AG08396 (cell line): ENCODE data around the gene MALL.
"Not testable (repeated sequence)": the region's sequence is repeated elsewhere in the genome, so short reads cannot be mapped to it uniquely, and the experiment has no call there.

Experiments used
- DNase-seq: peaks from one replicate; pipeline ENCODE4 v3.0.0; 2012; ENCODE audit warnings: low spot score, mixed read lengths

Gene MALL

DNA sequence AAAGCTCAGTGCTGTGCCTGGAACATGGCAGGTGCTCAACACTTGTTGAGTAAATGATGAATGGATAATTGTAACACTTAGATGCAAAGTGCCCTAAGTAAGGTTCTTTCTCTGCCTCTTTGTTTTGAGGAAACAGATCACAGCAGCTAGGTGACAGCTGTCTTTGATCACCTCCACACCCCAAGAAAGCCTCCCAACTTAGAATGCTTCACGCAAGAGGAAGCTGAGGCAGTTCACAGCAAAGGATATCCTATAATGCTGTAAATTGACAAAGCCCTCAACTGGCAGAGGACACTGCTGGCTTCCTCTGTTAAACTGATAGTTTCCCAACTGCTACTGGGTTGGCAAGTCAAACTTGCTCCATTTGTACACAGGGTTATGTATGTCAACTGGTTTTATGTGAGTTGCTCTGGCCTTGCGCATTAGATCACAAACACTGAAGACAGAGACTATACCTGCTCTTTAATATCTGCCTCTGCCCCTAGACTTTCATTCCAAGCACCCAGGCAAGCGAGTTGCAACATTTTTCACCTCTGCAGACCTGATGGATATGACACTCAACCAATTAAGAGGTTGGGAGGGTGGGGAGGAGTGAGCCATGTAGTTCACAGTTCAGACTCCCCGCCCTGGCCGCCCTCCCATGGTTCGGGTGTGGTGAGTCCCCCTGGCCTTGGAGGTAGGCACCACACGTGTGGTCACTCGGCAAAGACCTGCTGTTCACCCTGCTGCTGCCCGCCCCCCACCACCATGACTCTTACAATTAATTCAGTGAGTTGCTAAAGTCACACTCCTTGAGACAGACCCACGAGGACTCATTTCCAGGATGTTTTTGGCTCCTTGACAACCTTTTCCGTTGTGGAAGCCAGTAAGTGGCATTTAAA, 4.8 kb upstream of the MALL start:
- DNase-seq, result no peak

DNA sequence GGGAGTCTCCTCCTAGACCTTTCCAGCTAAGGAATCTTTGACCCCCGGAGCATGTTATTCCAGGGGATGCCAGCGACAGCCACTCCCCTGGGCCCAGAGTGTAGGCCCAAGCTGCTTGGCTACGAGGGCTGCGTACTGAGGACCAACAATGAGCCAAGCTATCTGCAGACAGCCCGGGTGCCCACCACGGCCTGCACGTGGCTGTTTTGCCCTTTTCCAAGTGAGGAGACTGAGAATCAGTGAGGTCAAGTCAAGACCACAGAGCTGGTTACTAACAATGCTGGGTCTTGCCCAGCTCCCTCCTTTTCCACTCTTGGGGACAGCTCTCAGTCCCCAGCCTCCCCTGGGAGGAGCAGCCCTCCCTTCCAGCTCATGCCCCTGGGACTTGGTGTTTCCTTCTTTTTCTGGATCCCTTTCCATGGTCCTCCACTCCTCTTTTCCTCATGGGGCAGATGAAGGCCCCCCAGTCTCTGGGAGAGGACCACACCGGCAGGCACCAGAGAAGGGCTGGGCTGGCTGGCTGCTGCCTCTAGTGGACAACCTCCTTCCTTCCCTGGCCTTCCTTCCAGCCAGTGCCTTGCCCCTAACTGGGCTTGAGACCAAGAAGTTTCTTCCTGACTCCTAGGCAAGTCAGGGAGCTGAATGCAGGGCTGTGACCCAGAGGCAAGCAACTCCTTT, 550 bp upstream of the MALL start:
- DNase-seq, result peak; percentile 72

DNA sequence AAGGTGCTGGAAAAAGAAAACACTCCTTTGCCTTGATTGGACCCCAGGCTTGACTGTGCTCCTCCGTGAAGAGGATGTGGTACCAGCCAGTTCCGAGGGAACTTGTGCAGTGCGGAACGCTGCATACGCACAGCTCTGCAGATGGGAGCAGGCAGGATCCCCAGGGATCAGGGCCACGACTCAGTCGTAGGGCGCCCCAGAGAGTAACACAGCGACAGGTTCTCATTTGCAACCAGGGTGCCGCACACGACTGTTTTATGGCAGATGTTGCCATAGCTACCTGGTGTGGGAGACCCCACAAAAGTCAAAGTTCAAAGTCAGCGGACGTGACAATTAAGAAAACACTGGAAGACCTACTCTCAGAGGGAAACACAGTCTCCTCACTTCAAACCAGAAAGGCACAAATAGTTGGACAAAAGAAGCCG, 779 bp downstream of the MALL start:
- DNase-seq, result no peak

DNA sequence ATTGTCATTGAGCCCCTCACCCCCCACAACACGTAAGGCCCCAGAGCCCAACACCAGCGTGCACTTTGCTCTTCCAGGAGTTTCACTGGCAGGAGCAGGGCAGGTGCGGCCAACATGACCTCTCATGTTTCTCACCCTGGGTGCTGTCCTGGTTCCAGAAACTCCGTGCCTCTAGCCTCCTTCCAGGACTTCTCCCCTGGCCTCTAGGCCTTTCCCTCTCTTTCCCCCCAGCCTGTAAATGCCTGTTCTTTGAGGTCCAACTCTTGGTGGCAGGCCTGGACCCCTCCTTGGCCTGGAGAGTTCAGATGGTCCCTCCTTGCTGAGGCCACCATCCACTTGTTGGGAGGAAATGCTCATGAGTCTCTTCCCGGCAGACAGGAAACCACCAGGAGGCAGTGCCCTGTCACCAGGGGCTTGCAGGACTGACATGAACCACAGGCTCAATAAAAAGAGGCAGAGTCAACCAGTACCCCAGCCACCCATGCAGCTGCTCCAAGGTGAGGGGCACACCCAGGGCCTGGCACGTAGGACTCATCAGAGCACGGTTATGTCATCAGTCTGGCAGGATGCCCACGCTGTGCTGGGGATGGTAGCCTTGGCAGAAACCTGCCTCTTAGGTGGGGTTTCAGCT, 1.5 kb downstream of the MALL start:
- DNase-seq, result no peak

DNA sequence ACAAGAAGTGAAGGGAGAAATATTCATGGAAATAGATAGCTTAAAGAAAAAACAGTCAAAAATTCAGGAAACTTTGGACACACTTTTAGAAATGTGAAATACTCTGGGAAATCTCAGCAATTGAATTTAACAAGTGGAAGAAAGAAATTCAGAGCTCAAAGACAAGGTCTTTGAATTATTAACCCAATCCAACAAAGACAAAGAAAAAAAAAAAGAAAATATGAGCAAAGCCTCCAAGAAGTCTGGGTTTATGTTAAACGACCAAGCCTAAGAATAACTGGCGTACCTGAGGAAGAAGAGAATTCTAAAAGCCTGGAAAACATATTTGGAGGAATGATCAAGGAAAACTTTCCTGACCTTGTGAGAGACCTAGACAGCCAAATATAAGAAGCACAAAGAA, 7.3 kb downstream of the MALL start:
- DNase-seq, result not testable (repeated sequence)

DNA sequence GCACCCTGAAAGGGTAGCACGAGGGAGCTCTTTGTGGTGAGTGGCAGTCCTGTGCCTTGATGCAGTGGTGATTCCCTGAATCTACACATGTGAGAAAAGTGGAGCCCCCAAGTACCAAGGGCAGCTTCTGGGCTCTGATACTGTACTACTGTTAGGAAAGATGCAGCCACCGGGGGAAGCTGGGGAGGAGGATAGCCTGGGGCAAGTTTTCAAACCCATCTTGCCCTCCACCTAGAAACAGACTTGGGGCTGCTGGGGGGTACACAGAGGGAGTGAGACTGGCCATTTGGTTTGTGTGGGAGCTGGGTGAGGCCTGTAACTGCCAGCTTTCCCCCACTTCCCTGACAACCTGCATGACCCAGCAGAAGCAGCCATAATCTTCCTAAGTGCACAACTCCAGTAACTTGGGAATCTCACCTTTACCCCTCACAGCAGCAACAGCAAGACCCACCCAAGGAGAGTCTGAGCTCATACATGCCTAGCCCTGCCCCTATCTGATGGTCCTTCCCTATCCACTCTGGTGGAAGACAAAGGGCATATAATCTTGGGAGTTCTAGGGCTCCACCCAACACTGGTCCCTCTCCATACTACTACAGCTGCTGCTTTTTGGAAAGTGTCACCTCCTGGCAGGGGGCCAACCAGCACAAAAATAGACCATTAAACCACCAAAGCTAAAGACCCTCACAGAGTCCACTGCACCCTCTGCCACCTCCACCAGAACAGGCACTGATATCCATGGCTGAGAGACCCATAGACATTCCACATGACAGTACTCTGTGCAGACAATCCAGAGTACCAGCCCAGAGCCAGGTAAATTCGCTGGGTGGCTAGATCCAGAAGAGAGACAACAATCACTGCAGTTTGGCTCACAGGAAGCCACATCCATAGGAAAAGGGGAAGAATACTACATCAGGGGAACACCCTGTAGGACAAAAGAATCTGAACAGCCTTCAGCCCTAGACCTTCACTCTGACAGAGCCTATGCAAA, 8.2 kb downstream of the MALL start:
- no peak for DNase-seq

DNA sequence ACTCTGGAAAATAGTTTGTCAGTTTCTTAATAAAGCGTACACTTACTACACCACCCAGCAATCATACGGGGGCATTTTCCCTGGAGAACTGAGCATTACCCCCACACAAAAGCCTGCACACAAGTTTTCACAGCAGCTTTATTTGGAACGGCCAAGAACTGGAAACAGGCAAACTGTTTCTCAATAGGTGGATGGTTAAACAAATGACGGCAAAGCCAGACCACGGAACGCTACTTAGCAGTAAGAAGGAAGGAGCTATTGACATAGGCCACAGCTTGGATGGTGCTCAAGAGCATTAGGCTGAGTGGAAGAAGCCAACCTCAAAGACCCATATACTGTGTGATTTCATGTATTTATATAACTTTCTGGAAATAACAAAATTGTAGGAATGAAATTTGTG, 9.0 kb downstream of the MALL start:
- DNase-seq, result no peak

DNA sequence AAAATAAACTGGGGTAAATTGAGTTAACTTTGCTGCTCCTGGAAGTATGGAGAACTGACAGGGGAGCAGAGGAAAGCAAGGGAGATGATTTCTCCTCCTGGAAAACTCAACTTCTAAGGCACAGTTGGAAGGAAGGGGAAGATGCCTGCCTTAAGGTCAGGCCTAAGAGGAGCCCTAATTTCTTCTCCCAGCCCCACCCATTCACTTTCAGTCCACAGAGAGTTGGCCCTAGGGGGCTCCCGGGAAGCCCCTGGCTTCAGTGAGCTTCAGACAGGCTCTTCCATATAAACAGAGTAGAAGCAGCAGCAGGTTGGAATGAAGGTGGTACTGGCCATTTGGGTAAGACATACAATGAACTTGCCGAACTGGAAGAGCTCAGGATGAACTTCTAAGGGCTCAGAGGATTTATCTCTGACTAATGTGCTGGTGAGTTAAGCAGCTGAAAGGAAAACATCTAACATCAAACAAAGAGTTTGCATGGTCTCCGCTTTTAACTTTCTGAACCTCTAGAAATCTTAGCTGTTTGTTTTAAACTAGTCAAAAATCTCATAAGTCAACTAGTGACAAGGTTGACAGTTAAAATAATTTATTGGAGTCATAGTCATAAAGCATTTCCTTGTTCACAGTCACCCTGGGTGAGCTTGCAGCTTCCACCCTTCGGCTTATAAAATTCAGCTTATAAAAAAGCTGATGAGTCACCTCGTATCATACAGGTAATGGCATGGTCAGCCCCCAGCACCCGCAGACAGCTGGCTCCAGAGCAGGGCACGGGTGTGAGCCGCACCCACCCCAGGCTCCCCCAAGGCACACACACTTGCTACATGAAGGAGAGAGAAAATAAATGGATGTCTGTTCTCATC, 9.8 kb downstream of the MALL start:
- DNase-seq, result peak; percentile 20

DNA sequence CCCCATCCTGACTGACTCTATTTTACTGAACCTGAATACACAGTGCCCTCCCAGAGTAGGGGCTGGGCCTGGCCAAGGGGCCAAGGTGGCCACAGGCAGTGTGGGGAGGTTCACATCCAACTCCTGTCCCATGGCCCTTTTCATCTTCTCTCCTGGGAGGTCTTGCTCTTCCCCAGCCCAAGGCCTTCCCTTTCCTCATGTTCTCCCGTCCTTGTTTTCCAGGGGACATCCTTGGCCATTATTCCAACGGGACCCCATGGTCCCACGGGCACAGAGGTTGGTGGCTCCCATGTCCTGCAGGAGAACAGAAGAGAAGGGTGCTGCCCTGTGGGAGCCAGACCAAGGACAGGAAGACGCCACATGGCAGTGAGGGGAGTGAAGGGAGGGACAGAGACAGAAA, 10.4 kb downstream of the MALL start:
- DNase-seq, result no peak

DNA sequence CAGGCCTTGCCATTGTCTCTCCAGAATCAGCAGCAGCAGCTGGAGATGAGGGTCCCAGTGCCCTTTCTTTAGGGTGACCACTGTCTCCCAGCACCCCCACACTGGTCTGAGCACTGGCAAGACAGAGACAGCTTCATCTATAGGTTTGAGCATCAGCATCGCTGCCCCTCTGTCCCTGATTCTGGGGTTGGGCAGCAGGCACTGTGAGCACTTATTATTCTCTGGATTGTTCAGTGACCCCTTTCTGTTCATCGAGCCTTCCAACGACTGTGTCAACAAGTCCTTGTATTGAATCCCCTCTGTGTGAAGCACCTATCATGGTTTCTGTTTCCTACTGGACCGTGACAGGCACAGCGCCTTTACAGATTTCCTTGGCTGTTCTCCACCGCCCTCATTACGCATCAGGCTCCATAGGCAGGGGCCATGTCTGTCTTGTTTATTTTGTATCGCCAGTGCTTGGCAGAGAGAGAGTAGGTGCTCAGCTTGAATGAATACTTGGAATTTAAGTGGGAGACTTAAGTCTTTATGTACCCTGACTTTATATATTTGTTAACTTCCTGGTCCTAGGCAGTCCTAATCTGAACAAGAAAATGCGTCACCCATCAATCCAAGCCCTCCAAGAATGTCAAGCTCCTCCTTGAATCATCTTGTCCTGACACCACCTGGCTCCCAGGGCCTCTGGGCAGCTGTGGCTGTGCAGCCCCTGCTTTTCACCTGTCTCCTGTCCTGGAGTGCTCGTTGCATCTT, 11.4 kb downstream of the MALL start:
- DNase-seq, result no peak

DNA sequence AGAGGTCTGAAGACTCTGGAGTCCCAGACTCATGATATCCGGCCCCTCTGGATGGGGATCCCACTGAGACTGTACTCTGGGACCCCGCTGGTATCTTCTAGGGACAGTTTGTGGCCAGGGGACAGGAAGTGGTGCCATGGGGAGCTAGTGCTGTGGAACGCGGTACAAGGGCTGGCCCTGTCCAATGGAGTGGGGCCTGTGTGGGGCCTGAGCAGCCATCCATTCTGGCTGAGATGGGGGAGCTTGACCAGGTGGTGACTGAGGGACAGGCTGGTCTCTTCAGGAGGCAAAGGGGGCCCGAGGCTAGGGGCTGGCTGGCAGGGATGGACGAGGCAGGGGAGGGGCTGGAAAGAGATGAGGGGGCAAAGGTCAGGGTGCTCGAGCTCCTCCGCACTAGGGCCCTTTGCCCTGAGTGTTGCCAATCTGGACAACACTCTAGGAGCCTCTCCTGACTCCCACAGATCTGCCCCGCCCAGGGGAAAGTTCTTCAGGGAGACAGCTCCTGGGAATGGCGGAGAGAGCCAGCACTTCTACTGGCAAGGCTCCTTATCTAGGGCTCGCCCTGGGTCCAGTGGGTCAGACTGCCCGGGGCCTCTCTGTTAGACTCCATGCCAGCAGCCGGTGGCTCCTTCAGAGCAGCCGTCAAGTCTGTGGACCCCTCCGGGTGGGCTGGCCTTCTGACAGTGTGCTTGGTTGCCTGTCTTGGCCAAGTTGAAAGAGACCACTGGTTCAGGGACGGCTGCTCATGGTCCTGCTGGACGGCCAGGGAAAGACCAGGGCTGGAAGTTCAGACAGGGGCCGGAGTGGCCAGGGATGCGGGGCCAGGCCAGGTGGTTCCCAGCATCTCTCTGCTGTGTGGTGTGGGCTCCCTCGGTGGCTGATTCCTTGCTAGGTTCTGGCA, 12.3 kb downstream of the MALL start:
- DNase-seq, result no peak

DNA sequence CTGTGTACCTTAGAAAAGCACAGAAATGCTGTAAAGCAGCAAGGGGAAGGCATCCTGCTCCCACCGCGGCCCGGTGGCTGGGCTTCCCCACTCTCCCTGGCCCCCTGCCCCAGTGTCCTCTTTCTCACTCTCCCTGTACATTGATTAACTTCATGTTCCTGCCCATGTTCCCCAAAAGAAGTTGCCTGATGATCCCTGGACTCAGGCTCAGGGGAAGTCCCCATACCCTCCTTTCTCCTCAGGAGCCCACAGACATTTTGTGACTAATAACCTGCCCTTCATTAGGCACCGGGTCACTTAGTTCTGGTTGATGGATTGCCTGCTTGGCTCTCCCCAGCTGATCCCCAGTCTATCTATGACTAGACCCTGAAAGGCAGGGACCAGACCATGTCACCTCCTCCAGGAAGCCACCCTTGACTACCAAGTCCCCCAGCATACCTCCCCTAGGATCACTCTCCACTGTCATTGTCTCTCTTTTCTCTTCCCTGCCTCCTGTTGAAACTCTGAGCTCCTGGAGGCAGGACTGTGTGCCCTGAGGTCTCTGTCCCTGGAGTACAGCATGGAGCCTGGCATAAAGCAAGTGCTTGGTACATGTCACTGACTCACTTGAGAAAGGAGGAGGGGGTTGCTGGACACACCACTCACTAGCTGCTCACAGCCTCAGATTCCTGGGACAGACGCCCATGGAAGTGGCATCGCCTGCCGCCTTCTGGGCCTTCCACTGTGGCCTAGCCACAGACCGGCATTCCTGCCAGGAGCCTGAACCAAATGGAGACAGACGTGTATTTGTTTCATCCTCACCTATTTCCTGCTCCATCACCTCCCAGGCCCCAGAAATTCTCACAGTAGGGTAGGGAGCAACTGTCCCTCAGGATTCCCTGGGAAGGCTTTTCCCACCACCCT, 13.5 kb downstream of the MALL start:
- DNase-seq, result no peak

DNA sequence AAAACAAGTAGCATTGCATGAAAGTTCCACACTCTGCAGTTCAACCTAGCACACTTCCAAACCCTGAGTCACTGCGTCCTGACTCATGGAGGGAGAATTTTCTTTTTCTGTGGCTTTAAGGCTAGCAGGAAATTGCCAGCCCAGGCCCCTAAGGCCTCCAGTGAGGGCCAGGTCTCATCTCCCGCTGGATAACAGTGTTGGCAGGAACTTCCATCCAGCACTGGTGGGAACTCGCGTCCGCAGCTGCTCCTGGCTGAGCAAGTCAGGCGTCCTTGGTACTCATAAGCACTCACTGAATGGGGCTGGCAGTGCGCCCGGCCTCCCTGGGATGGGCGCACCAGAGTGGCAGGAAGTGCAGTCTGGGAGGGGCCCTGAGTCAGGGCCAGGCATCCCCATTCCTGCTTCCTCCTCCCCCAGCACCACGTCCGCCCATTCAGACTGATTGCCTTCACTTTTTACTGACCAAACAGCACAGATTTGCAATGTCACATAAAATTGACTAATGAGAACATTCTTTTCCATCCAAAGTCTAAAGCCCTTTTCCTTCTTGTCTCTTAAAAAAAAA, 14.3 kb downstream of the MALL start:
- peak; percentile 73 for DNase-seq

DNA sequence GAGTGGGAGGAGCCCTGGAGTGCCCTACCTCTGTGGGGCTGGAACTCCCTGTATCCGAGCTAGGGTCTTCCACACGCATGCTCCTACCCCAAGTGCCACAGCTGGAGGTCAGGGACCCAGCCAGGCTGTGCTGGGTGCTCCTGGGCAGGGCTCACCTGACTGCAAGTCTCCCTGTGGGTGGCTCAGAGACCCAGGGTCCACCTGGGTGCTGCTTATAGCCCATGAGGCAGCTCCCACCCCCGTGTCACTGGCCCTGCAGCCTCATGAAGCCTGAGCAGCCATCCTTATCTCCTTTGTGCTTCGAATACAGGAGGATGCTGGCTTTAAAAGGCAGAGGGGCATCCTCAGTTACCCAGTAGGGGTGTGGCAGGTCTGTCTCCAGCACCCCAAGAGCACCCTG, 14.7 kb downstream of the MALL start:
- not testable (repeated sequence) for DNase-seq

DNA sequence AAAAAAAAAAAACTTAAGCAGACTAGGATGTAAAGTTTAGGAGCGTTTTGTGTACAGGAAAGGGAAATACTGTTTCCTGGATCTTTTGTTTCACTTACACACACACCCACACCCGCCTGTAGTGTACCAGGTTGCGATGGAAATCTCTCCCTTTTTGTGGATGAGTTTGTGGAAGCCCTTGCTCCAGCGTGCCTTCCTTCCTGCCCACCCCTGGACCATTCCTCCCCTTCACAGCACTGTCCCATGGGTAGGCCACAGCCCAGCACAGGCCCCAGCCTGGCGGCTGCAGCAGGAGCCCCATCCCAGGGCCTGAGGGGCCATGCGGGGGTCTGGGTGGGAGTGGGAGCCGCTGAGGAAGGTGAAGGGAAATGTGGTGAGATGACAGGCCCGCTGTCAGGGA, 15.1 kb downstream of the MALL start:
- DNase-seq, result no peak

DNA sequence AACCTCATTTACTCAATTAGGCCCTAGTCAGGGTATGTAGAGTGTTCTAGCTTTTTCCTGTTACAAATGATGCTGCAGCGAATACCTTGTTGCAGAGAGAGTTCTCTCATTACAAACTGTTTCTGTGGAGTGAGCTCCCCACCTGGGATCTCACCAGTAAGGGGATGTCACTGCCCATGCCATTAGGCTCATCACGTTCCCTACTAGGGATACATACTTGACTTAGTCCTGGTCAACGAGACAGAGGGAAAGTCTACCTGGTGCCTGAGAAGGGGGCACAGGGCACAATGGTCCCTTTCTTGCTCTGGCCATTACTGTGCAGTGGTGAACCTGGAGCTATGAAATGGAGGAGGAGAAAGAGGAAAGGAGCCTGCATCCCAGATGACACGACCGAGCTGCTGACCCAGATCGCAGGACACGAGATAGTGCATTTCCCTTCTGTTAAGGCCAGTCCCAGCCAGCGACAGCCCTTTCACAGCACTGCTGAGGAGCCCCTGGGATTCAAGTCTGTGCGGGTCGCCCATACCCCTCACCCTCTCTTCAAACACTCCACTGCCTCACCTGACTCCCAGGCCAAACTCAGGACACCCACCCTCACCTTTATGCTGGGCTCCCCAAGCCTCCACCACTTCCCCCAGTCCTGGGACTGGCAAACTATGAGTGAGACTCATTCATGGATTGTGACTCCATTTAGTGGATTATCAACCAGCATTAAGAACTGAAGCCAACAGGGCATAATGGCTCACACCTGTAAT, 16.0 kb downstream of the MALL start:
- DNase-seq, result no peak

DNA sequence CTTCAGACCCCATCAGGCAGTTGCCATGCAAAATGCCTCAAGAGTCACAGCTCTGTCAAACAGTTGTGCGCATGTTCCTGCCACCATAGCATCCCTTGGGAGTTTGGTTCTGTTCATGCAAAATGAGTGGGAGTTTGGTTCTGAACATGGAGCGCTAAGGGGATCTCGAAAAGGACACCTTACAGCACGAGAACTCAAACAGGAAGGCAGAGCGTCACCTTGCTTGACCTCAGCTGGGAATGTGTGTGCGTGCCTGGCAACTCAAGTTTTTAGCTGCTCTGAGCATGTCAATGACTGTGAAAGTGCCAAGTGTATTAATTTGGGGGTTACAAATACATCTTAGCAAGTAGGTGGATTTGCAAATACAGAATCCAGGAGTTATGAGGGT, 16.6 kb downstream of the MALL start:
- no peak for DNase-seq
